OCI-M1 (cell line): ENCODE measurements around the gene HS1BP3.

Experiments used
- DNase-seq: peaks from one replicate; lab custom pipeline; 2025; lab: John Stamatoyannopoulos, UW

The HS1BP3 gene

GRCh38 chr2:20584399-20585358 is 66.2 kb downstream of the HS1BP3 start:
- no peak for DNase-seq

GRCh38 chr2:20584045-20584398 is 66.9 kb downstream of the HS1BP3 start:
- DNase-seq = no peak

GRCh38 chr2:20583425-20583881 is 67.4 kb downstream of the HS1BP3 start:
- DNase-seq = no peak

- DNase-seq = no peak
Observed at GRCh38 chr2:20582600-20583221, 68.2 kb downstream of the HS1BP3 start.

GRCh38 chr2:20580690-20581437 is 70.0 kb downstream of the HS1BP3 start:
- peak; percentile 10 for DNase-seq

- DNase-seq = peak; percentile 67
Observed at GRCh38 chr2:20579866-20580265, 71.0 kb downstream of the HS1BP3 start.

- peak; percentile 85 for DNase-seq
Observed at GRCh38 chr2:20578895-20579825, 71.7 kb downstream of the HS1BP3 start.

- no peak for DNase-seq
Observed at GRCh38 chr2:20578266-20578894, 72.5 kb downstream of the HS1BP3 start.

- DNase-seq = no peak
Observed at GRCh38 chr2:20577495-20578235, 73.2 kb downstream of the HS1BP3 start.

GRCh38 chr2:20576598-20577115 is 74.2 kb downstream of the HS1BP3 start:
- DNase-seq = peak; percentile 93

GRCh38 chr2:20575935-20576597 is 74.8 kb downstream of the HS1BP3 start:
- DNase-seq = no peak

- DNase-seq = no peak
Observed at GRCh38 chr2:20575414-20575813, 75.5 kb downstream of the HS1BP3 start.

- DNase-seq = no peak
Observed at GRCh38 chr2:20574930-20575329, 76.0 kb downstream of the HS1BP3 start.

GRCh38 chr2:20574423-20574911 is 76.4 kb downstream of the HS1BP3 start:
- no peak for DNase-seq

GRCh38 chr2:20573620-20574422 is 77.1 kb downstream of the HS1BP3 start:
- DNase-seq = no peak

GRCh38 chr2:20572221-20572620 is 78.7 kb downstream of the HS1BP3 start:
- no peak for DNase-seq

GRCh38 chr2:20571644-20572215 is 79.2 kb downstream of the HS1BP3 start:
- no peak for DNase-seq

- DNase-seq = no peak
Observed at GRCh38 chr2:20571231-20571630, 79.7 kb downstream of the HS1BP3 start.
